Measurements from ENCODE around the gene ZFP82. TPM values are rescaled to one million over a fixed set of nuclear protein-coding genes. Genes with fewer than 3 reads are reported as not detected.

ZFP82 gene
- total RNA-seq, 1 experiment from 2014 or later = 20.1 TPM

DNA sequence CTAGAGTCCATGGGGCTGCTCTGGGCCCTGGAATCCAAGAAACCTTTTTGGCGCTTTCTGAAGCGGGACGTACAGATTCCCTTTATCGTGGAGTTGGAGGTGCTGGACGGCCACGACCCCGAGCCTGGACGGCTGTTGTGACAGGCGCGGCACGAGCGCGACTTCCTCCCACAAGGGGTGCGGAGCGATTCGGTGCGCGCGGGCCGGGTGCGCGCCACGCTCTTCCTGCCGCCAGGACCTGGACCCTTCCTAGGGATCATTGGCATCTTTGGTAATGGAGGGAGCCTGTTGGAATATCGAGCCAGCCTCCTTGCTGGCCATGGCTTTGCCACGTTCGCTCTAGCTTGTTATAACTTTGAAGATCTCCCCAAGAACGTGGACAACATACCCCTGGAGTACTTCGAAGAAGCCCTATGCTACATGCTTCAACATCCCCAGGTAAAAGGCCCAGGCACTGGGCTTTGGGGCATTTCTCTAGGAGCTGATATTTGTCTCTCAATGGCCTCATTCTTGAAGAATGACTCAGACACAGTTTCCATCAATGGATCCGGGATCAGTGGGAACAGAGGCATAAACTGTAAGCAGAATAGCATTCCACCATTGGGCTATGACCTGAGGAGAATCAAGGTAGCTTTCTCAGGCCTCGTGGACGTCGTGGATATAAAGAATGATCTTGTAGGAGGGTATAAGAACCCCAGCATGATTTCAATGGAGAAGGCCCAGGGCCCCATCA is 3.5 kb upstream of the ZFP82 start:
- Histone ChIP-seq H3K23me2 (ENCODE audit: insufficient read length, low read depth, low read length, poor library complexity, severe bottlenecking) (peaks cover 7% of the 10 kb centered on the region), H3K18ac (ENCODE audit: insufficient read length, low read depth, low read length) (no peak overlapping the region), H2BK12ac (ENCODE audit: insufficient read length, low read depth, low read length) (no peak overlapping the region), H2AK5ac (ENCODE audit: insufficient read length, low read length) (no peak overlapping the region), H2BK120ac (ENCODE audit: low read depth, low read length, poor library complexity, severe bottlenecking) (no peak overlapping the region), H4K91ac (ENCODE audit: insufficient read length, low read depth, low read length) (no peak overlapping the region), H3K9me3 (ENCODE audit: control insufficient read depth, low read depth, low read length) (no peaks in the 10 kb centered on the region), H2BK5ac (ENCODE audit: insufficient read length, low read length) (no peak overlapping the region), H3K4me1 (ENCODE audit: insufficient read depth, low read length) (no peaks in the 10 kb centered on the region), H3T11ph (ENCODE audit: low read length) (no peak overlapping the region), H3K4me2 (ENCODE audit: insufficient read depth, insufficient read length, low read length) (peak overlapping the region; percentile 3), H3K27me3 (ENCODE audit: insufficient read depth, low read length) (no peaks in the 10 kb centered on the region; the same call in 1 of the 2 replicates), H4K20me1 (ENCODE audit: control insufficient read depth, insufficient read depth, insufficient read length) (no peaks in the 10 kb centered on the region), H4K5ac (ENCODE audit: insufficient read length, low read depth, low read length) (no peak overlapping the region), H4K8ac (replicated peaks; ENCODE audit: insufficient read length, low read depth, low read length) (no peak overlapping the region), H3K14ac (ENCODE audit: insufficient read depth, low read length) (no peak overlapping the region), H2AFZ (ENCODE audit: low read length) (no peak overlapping the region), H3K79me2 (ENCODE audit: insufficient read depth, low read length) (peaks cover 4% of the 10 kb centered on the region; the same call in 1 of the 2 replicates), H3K4ac (ENCODE audit: low read depth, low read length) (no peak overlapping the region), H2BK15ac (ENCODE audit: low read depth, low read length) (no peak overlapping the region), H3K79me1 (ENCODE audit: insufficient read depth, low read depth, low read length, poor library complexity, severe bottlenecking) (no peaks in the 10 kb centered on the region), H3K56ac (ENCODE audit: insufficient read length, low read depth, low read length) (no peak overlapping the region), H3K23ac (ENCODE audit: insufficient read length, low read depth, low read length) (no peak overlapping the region), H3K27ac (ENCODE audit: insufficient read length, low read depth, low read length) (no peak overlapping the region), H3K9ac (ENCODE audit: extremely low read depth, insufficient read length, low read length) (no peak overlapping the region), H2BK20ac (ENCODE audit: low read depth, low read length, poor library complexity, severe bottlenecking) (no peak overlapping the region)
- no CpG with 5 or more reads among the region's 33 CpGs for WGBS (ENCODE audit: extremely low coverage, insufficient read length, low lambda C conversion rate)
- TF ChIP-seq, protein P1, sequence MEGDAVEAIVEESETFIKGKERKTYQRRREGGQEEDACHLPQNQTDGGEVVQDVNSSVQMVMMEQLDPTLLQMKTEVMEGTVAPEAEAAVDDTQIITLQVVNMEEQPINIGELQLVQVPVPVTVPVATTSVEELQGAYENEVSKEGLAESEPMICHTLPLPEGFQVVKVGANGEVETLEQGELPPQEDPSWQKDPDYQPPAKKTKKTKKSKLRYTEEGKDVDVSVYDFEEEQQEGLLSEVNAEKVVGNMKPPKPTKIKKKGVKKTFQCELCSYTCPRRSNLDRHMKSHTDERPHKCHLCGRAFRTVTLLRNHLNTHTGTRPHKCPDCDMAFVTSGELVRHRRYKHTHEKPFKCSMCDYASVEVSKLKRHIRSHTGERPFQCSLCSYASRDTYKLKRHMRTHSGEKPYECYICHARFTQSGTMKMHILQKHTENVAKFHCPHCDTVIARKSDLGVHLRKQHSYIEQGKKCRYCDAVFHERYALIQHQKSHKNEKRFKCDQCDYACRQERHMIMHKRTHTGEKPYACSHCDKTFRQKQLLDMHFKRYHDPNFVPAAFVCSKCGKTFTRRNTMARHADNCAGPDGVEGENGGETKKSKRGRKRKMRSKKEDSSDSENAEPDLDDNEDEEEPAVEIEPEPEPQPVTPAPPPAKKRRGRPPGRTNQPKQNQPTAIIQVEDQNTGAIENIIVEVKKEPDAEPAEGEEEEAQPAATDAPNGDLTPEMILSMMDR (conservative IDR thresholded peaks at IDR 0.05) = no peak
- Mint-ChIP-seq H3K36me3 (ENCODE audit: insufficient read depth in 1 of 3, low read depth in 3 of 3) (peaks cover 0 to 10% (median 3%) of the 10 kb centered on the region in 3 experiments; a peak in 5 of 7 replicates), H3K4me3 (no peak overlapping the region; a peak in 1 of 5 replicates), H3K27me3 (ENCODE audit: low read depth) (peaks cover 4% of the 10 kb centered on the region; the same call in 1 of the 2 replicates), H3K9me3 (peaks cover 0 to 4% of the 10 kb centered on the region in 2 experiments; a peak in 3 of 5 replicates), H3K27ac (no peak overlapping the region), H3K4me1 (peaks cover 10 to 11% of the 10 kb centered on the region in 2 experiments)
- no peak for DNase-seq
